ENCODE data around the gene DUSP10. TPM values are rescaled to one million over a fixed set of nuclear protein-coding genes. Genes with fewer than 3 reads are reported as not detected.
A peak's percentile ranks its signal among the peaks of the same experiment; 100 is the strongest.

Gene DUSP10
- total RNA-seq, 1 donor from 2014 or later = 5.0 TPM

GRCh38 chr1:221696718-221697461 is 45.0 kb downstream of the DUSP10 start:
- no peaks in the 10 kb centered on the region for H3K36me3 Mint-ChIP-seq (ENCODE audit: low read depth, unreplicated experiment)

DNA sequence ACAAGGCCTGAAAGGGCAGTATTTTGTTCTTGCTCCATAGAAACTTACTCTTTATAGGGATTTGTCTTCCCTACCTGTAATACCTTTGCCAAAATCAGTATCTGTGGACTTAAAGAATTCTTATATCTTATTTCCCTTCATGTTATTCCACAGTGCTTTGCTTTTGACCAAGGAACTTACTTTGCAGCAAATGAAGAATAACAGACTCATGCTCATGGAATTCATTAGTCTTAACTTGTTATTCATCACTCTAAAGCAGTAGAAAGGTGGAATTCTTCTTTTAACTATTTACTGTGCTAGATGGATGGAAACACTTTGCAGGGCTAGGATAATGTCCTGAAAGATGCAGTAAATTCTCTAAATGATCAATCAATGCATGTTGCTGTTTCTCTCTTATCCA is 45.9 kb downstream of the DUSP10 start:
- no peaks in the 10 kb centered on the region for H3K9me3 Mint-ChIP-seq (ENCODE audit: unreplicated experiment)
- TF ChIP-seq, protein P1, sequence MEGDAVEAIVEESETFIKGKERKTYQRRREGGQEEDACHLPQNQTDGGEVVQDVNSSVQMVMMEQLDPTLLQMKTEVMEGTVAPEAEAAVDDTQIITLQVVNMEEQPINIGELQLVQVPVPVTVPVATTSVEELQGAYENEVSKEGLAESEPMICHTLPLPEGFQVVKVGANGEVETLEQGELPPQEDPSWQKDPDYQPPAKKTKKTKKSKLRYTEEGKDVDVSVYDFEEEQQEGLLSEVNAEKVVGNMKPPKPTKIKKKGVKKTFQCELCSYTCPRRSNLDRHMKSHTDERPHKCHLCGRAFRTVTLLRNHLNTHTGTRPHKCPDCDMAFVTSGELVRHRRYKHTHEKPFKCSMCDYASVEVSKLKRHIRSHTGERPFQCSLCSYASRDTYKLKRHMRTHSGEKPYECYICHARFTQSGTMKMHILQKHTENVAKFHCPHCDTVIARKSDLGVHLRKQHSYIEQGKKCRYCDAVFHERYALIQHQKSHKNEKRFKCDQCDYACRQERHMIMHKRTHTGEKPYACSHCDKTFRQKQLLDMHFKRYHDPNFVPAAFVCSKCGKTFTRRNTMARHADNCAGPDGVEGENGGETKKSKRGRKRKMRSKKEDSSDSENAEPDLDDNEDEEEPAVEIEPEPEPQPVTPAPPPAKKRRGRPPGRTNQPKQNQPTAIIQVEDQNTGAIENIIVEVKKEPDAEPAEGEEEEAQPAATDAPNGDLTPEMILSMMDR (IDR thresholded peaks at IDR 0.05; ENCODE audit: unreplicated experiment) = no peak
- H3K4me1 Mint-ChIP-seq (ENCODE audit: unreplicated experiment) = no peaks in the 10 kb centered on the region
- H3K27me3 Mint-ChIP-seq (ENCODE audit: unreplicated experiment) = no peaks in the 10 kb centered on the region
- H3K4me3 Mint-ChIP-seq (ENCODE audit: unreplicated experiment) = no peak overlapping the region
- H3K27ac Mint-ChIP-seq (ENCODE audit: unreplicated experiment) = no peak overlapping the region
- no peaks in the 10 kb centered on the region for H3K36me3 Mint-ChIP-seq (ENCODE audit: low read depth, unreplicated experiment)
- no peak for DNase-seq (ENCODE audit: low spot score)

More at GRCh38 chr1:221696718-221697461, 45.0 kb downstream of the DUSP10 start:
- TF ChIP-seq, protein P1 (IDR thresholded peaks at IDR 0.05; ENCODE audit: unreplicated experiment) = no peak
- Mint-ChIP-seq H3K9me3 (ENCODE audit: unreplicated experiment) (no peaks in the 10 kb centered on the region), H3K4me3 (ENCODE audit: unreplicated experiment) (no peak overlapping the region), H3K27ac (ENCODE audit: unreplicated experiment) (no peak overlapping the region), H3K27me3 (ENCODE audit: unreplicated experiment) (no peaks in the 10 kb centered on the region), H3K4me1 (ENCODE audit: unreplicated experiment) (no peaks in the 10 kb centered on the region)
- no peak for DNase-seq (ENCODE audit: low spot score)

- Mint-ChIP-seq H3K27me3 (ENCODE audit: unreplicated experiment) (no peaks in the 10 kb centered on the region), H3K4me3 (ENCODE audit: unreplicated experiment) (no peak overlapping the region), H3K36me3 (ENCODE audit: low read depth, unreplicated experiment) (no peaks in the 10 kb centered on the region), H3K4me1 (ENCODE audit: unreplicated experiment) (no peaks in the 10 kb centered on the region), H3K27ac (ENCODE audit: unreplicated experiment) (no peak overlapping the region), H3K9me3 (ENCODE audit: unreplicated experiment) (no peaks in the 10 kb centered on the region)
- DNase-seq (ENCODE audit: low spot score) = no peak
- TF ChIP-seq, protein P1 (IDR thresholded peaks at IDR 0.05; ENCODE audit: unreplicated experiment) = no peak
Observed at GRCh38 chr1:221695301-221695700, 46.6 kb downstream of the DUSP10 start.

GRCh38 chr1:221694109-221694508 is 47.8 kb downstream of the DUSP10 start:
- H3K4me1 Mint-ChIP-seq (ENCODE audit: unreplicated experiment) = no peaks in the 10 kb centered on the region
- no peaks in the 10 kb centered on the region for H3K27me3 Mint-ChIP-seq (ENCODE audit: unreplicated experiment)
- H3K36me3 Mint-ChIP-seq (ENCODE audit: low read depth, unreplicated experiment) = no peaks in the 10 kb centered on the region
- H3K27ac Mint-ChIP-seq (ENCODE audit: unreplicated experiment) = no peak overlapping the region
- H3K4me3 Mint-ChIP-seq (ENCODE audit: unreplicated experiment) = no peak overlapping the region
- DNase-seq (ENCODE audit: low spot score) = no peak
- H3K9me3 Mint-ChIP-seq (ENCODE audit: unreplicated experiment) = no peaks in the 10 kb centered on the region
- TF ChIP-seq, protein P1 (IDR thresholded peaks at IDR 0.05; ENCODE audit: unreplicated experiment) = no peak

- H3K27me3 Mint-ChIP-seq (ENCODE audit: unreplicated experiment) = no peaks in the 10 kb centered on the region
- no peak for DNase-seq (ENCODE audit: low spot score)
- no peaks in the 10 kb centered on the region for H3K4me1 Mint-ChIP-seq (ENCODE audit: unreplicated experiment)
- no peaks in the 10 kb centered on the region for H3K36me3 Mint-ChIP-seq (ENCODE audit: low read depth, unreplicated experiment)
- no peak overlapping the region for H3K4me3 Mint-ChIP-seq (ENCODE audit: unreplicated experiment)
- no peaks in the 10 kb centered on the region for H3K9me3 Mint-ChIP-seq (ENCODE audit: unreplicated experiment)
- TF ChIP-seq, protein P1 (IDR thresholded peaks at IDR 0.05; ENCODE audit: unreplicated experiment) = peak; percentile 53
- H3K27ac Mint-ChIP-seq (ENCODE audit: unreplicated experiment) = no peak overlapping the region
Observed at GRCh38 chr1:221693087-221693486, 48.8 kb downstream of the DUSP10 start.

All from endothelial cell (in vitro differentiated cells).